GM11168 (cell line): ENCODE data around the gene TST.

Source experiments
- in situ Hi-C: fragments of 300-500 bp; cut with MboI; formaldehyde crosslinking; loops from one replicate; pipeline ENCODE4 v1.12.0; 2022; ENCODE audit warnings: low sequenced_read_pairs; ENCODE audit not compliant: unreplicated experiment

Gene TST

GRCh38 chr22:36961626-36962025, 57.6 kb downstream of the TST start:
- in situ Hi-C loops, result no loop called here
